NCI-H526 treated with DMSO at 0.1 percent for 48 hours (cell line): ENCODE results near the gene PLEKHB2.
"Not testable (repeated sequence)": the region's sequence is repeated elsewhere in the genome, so short reads cannot be mapped to it uniquely, and the experiment has no call there.

Experiments used
- DNase-seq: peaks from one replicate; lab custom pipeline; 2025; lab: John Stamatoyannopoulos, UW

Gene PLEKHB2

DNA sequence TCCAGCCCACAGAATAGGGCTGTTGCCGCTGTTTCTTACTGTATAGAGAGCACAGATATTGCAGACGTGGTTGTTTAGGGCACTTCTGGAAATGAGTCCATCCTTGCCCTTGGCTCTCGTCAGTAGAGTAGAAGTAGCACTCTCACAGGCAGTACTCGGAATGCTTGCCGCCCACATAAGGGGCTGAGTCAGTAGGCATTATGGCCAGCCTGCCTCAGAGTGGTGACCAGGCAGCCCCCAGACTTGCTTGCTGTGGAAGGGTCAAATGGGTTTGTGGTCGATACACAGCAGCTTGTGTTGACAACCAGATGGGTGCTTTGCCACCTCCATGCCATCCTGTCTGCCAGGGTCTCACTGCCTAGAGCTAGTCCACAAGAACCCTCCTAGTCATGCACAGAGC, 38.7 kb downstream of the PLEKHB2 start:
- no peak for DNase-seq

DNA sequence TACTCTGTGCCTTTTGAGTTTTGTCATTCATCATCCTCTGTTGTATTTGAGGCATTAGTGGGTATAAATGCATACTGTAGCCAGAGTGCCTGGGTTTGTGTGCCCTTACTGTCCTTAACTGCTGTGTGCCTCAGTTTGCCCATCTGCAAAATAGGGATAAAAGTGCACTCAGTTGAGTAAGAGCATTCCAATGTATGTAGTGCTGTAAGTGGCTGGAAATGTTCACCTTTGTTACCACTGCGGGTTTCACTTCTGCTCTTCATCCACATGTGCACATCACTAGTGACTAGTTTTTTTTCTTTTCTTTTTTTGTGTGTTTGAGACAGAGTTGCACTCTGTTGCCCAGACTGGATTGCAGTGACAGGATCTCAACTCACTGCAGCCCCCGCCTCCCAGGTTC, 39.9 kb downstream of the PLEKHB2 start:
- no peak for DNase-seq

DNA sequence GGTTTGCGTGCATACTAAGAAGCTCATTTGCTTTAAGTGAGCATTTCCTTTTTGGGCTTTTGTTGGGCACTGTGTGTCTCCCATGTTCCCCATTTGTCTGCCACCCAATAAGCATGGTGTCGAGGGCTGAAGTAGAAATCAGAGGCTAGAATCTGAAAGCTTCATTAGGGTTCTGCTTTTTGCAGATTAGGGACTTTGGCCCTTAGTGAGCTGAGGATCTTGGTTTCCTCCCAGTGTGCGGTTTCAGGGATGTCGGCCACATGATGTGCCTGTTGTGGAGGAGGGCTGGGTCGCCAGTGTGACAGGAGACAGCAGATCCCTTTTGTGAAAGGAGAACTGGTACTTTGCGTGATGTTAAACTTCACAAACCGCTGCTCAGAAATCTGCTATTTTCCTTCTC, 41.1 kb downstream of the PLEKHB2 start:
- DNase-seq = no peak

DNA sequence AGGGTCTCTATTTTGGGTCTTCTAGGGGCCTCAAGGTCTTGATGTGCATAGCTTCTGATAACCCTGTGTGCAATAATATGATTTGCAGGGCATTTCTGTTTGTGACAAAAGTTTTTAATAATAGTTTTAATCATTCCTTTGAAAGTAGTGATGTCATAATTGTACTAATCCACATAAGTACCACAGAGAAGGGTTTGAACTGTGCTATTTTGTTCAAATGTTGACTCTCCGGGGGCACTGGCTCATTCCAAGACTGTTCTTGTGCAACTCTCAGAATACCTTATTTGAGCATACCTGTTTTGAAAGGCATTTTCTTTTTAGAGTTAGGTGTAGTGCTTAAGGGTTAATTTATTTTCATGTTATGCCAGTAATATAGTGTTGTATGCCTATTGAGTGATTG, 41.6 kb downstream of the PLEKHB2 start:
- DNase-seq = no peak

DNA sequence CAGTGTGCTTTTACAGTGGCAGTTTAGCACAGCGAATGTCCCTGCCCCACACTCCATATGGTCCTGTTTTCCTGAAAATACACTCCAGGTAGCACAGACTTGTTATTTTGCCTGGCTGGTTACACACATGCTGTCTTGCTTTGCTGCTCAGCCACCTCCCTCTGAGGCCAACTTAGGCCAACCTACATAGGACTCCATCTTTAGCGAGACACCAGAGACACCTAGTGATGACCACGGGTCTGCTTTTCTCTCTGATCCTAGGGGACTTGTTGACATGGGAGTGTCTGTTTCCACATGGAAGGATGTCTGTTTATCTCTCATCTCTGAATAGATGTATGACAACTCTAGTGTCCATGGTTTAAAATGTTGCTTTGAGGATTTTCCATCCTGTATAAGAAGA, 43.3 kb downstream of the PLEKHB2 start:
- DNase-seq = no peak

DNA sequence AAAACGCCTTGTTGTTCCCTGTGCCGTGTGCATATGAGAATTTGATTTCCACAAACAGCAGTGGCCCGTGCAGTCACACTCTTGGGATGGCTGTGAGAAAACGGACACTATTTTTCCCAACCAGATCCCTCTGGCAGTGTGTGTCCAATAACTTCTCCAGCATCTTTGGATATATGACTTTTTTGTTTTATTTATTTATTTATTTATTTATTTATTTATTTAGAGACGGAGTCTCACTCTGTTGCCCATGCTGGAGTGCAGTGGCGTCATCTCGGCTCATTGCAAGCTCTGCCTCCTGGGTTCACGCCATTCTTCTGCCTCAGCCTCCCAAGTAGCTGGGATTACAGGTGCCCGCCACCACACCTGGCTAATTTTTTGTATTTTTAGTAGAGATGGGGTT, 45.0 kb downstream of the PLEKHB2 start:
- DNase-seq = not testable (repeated sequence)

DNA sequence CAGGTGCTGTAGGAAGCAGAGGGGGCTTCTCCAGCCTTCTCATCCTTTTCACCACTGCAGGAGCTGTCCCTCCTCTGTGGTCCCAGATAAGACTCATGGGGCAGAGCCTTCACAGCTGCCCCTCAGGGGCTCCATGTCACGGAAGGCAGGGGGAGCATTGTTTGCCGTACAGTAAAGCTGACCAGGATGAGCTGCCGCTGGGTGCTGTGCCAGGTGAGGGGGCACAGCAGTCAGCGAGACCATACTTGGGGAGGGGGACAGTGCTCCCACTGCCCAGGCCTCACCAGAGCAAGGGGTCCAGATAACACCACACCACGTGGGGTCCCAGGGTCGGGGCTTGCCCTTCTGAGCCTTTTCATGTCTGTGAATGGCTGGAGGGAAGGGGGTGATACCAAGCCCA, 46.3 kb downstream of the PLEKHB2 start:
- DNase-seq = no peak

DNA sequence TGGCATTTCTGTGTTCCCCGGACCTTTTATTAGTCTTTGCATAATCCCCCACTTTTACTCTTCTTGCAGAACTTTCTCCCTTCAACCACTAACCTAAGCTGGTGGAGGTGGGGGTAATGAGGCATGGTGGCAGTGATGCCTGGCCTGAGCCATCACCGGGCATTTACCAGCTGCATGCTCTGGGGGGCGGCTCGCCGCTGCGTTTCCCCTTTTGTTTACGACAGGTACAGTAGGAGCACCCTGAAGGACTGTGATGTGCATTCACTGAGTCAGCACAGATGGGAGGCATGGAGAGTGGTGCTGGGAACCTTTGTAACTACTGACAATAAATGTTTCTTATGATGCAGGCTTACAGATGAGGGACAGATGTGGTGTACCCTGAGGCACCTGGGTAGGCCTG, 46.9 kb downstream of the PLEKHB2 start:
- no peak for DNase-seq

DNA sequence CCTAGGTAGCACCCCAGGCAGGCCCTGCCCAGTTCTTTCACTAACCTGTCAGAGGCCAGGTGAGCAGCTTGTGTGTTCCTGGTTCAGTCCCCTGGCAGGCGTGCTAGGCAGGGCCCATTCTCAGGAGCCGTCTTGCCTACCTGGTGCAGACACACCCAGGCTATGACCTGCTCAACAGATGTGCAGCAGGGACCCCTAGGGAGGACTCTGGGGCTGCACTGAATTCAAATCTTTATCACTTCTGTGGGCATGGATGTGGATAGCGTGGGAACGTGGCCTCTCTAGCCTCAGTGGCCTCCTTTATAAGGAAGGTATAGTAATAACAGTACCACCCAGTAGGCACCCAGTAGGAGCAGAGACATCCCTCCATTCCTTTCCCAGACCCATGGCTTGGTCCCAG, 48.4 kb downstream of the PLEKHB2 start:
- no peak for DNase-seq

DNA sequence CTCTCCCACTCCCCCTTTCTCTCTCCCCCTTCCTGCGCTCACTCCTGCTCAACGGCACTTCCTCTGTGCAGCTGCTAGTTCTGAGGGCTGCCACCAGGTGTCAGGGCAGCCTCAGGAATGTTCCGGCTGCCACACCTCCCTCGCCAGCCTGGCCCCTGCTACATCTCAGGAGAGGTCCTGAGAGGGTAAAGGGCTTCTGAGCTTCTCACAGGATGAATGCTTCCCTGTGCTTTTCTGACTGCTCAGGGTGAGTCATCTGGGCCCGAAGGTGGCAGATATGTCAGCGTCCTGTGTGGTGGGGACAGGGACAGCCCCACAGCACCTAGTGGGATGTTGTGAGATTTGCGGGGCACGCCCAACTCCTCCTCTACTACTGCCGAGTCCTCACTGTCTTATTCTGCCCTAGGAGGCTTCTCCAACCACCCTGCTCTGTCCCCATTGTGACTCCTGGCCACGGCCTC, 49.0 kb downstream of the PLEKHB2 start:
- DNase-seq = peak; percentile 39

DNA sequence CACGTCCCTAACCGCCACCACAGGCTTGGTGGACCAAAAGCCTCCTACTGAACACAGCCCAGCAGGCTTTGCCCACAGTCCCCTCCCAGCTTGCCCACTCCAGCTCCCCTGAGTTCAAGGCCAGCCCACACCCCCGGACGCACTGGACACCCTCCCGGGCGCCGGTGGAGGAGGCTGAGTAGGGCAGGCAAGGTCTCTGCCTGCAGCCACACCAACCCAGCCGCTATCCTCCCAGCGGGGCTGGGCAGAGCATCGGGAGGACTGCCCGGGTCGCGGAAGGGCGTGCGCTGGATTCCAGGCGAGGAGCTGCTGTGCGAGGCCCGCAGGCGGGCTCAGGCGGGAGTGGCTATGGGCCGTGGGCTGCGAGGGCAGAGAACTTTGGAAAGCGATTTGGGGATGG, 49.5 kb downstream of the PLEKHB2 start:
- no peak for DNase-seq

DNA sequence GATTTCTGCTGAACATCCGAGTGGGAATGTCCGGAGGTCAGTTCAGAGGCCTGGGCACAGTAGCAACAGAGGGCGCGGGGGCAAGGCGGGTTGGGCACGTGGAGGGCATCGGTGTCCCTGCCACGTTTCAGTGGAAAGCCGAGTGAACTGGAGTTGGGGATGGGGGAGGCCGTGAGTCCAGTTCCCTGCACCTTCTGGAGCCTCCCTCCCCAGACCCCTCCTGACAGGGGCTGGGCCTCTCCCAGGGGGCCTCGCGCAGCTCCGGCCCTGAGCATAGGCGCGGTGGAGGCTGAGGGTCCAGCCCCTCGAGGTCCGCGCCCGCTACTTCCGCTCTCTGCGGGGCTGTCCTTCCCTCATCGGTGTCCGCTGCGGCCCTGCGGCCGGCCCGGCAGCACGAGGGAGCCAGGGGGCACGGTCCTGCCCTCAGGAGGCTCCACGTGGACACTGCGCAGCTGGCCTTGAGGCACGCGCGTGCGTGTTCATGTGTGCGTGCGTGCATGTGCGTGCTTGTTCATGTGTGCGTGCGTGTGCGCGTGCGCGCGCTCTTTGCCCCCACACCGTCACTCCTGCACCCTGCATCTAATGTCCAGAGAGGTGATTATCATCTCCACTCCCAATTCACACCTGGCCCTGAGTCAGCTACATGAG, 50.2 kb downstream of the PLEKHB2 start:
- DNase-seq = no peak

DNA sequence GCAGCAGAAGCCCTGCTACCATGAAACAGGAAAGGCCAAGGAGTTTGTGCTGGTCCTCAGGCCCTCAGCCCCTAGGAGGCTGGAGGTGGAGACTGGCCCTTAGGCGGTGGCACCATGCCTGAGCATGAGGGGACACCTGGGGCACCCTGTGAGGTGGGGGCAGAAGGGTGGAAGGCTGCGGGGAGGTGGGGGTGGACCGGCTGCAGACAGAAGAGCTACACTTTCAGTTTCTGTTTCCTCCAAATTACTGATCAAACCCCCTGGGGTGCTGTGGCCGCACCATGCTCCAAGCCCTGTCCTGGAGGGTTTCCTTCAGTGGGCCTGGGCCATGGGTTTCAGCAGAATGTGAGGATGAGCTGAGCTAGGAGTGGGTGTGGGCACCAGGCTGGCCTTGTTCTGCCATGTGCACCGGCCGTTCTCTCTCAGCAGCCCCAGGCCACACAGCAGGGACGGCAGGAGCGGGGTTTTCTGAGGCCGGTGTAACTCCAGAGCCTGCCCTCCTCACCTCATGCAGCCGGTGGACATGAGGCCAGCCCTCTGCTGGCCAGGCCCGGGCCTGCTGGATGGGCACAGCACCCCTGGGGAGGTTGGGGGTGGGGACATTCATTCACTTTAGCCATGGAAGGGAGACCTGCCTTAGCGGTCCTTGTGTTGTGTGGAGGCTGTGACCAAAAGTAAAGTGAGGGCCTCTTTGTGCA, 51.5 kb downstream of the PLEKHB2 start:
- no peak for DNase-seq

DNA sequence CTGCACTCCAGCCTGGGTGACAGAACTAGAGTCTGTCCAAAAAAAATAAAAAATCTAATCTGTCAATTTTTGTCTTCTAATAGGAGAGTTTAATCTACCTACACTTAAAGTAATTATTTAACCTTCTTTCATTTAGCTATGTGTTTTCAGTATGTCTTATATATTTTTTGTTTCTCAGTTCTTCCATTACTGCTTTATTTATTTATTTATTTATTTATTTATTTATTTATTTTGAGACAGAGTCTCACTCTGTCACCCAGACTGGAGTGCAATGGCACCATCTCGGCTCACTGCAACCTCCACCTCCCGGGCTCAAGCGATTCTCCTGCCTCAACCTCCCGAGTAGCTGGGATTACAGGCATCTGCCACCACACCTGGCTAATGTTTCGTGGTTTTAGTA, 60.4 kb downstream of the PLEKHB2 start:
- not testable (repeated sequence) for DNase-seq

DNA sequence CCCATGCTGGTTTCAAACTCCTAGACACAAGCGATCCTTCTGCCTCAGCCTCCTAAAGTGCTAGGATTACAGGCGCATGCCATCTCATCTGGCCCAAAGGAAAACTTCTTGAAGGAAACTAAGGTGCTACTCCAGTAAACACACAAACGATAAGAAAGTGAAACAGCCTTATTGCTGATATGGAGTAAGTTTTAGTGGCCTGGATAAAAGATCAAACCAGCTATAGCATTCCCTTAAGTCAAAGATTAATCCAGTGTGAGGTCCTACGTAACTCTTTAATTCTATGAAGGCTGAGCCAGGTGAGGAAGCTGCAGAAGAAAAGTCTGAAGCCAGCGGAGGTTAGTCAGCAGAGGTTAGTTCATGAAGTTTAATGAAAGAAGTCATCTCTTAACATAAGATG, 63.4 kb downstream of the PLEKHB2 start:
- no peak for DNase-seq

DNA sequence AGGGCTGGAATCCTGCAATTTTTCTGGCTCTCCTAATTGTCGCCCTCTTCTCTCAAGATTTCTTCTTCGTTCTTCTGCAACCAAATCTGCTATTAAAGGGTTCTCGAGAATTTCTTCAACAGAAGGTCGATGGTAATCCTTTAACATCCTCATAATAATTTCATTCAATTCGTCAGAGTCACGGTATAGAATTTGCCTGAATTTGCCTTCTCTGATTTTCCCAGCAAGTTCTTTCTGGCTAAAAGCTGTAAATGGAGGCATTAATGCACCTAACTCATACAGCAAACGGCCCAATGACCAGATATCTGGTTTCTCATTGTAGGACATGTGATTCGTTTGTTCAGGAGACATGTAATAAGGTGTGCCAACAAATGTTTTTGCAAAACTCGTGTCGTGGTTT, 72.9 kb downstream of the PLEKHB2 start:
- not testable (repeated sequence) for DNase-seq

DNA sequence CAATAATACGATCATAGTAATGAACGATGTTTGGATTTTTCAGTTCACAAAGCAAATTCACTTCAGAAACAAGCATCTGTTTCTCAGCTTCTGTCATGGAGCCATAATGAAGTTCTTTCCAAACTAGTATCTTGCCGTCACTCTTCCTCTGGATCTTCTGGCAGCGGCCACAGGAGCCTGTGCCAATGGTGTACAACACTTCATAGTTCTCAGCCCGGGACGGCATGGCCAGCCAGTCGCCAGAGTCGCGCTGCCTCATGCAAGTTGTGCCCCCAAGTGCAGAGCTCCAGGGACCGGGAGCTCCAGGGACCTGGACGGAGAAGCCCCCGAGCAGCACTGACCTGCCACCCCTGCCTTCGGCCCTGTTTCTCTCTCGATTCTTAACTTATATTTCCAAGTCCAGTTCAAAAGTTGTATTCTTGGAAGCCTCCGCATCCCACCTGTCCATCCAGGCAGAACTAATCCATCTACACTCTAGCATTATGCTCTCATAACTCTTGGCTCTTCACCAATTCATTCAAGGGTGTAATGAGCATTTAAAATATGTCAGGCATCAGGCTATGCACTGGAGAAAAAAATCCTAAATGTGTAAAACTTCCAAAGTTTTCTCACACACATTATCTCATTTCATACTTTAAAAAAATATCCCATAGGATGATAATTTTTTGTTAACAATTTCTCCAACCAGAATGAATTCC, 73.7 kb downstream of the PLEKHB2 start:
- DNase-seq = not testable (repeated sequence)

DNA sequence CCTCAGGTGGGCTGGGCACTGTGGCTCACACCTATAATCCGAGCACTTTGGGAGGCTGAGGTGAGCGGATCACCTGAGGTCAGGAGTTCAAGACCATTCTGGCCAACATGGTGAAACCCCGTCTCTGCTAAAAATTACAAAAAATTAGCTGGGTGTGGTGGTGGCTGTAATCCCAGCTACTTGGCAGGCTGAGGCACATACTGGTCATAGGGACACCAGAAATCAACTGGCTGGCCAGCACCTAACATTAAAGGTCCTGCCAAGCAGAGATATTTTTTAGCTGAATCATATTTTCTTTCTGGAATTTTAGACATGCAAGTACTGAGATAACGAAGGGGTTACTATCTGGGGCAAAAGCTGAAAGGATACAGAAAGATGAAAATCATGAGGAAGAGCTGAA, 76.3 kb downstream of the PLEKHB2 start:
- not testable (repeated sequence) for DNase-seq

DNA sequence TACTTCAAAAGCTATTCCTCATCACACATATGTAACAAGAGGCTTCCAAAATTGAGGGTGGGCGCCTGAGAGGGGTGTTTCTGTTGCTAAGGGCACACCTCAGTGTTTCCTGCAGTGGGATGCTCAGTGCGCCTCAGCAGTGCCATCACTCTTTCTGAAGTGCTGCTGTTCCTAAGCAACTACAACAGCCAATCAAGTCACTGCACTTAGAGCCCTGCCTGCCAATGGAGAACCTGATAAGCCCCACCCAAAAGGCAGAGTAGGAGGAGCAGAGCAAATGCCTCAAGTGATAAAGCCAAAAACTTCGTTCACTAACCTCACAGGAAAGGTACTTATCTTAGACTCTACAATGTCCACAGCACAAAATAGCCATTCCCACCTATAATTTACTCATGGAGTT, 88.3 kb downstream of the PLEKHB2 start:
- DNase-seq = not testable (repeated sequence)

DNA sequence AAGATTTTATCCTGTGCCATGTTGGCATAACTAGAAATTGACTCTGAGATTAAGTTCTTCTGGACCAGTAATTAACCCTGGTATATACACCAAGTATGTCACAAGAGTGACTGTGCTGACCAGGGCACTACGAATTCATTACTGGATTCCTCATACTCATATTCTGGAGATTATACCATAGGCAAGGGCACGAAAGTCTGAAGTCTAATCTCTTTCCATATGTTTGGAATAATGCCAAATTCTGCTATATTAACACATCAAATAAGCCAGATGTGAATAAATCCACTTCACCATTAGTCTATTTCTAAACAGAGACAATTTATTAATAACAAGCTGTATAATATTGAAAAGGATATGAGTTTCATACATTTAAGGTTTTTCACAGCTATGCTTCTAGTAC, 91.0 kb downstream of the PLEKHB2 start:
- not testable (repeated sequence) for DNase-seq
